Dendritic cell treated with granulocyte-macrophage colony-stimulating factor and Interleukin-4, amounts not matched to agents 40 ng/mL and 50 ng/mL, for 4 days (primary cell): Measurements from ENCODE around the gene RCOR1.
"Not testable (repeated sequence)": the region's sequence is repeated elsewhere in the genome, so short reads cannot be mapped to it uniquely, and the experiment has no call there.

Experiments
- H3K27ac Mint-ChIP-seq: one replicate; pipeline ENCODE4 v1.8.0; 2022; ENCODE audit warnings: mild to moderate bottlenecking, mixed read lengths
- H3K27me3 Mint-ChIP-seq: one replicate; pipeline ENCODE4 v1.8.0; 2022; ENCODE audit warnings: mild to moderate bottlenecking, mixed read lengths
- H3K36me3 Mint-ChIP-seq: one replicate; pipeline ENCODE4 v1.8.0; 2022; ENCODE audit warnings: low read depth, mixed read lengths
- H3K4me1 Mint-ChIP-seq: one replicate; pipeline ENCODE4 v1.8.0; 2022; ENCODE audit warnings: low read depth, mixed read lengths
- H3K4me3 Mint-ChIP-seq: one replicate; pipeline ENCODE4 v1.8.0; 2022; ENCODE audit warnings: mild to moderate bottlenecking, moderate library complexity, mixed read lengths
- H3K9me3 Mint-ChIP-seq: one replicate; pipeline ENCODE4 v1.8.0; 2022; ENCODE audit warnings: mixed read lengths
- intact Hi-C: fragments of 100-400 bp; cut with micrococcal nuclease; formaldehyde crosslinking; loops from one replicate; pipeline ENCODE4 v1.15.0; 2022

RCOR1 gene

DNA sequence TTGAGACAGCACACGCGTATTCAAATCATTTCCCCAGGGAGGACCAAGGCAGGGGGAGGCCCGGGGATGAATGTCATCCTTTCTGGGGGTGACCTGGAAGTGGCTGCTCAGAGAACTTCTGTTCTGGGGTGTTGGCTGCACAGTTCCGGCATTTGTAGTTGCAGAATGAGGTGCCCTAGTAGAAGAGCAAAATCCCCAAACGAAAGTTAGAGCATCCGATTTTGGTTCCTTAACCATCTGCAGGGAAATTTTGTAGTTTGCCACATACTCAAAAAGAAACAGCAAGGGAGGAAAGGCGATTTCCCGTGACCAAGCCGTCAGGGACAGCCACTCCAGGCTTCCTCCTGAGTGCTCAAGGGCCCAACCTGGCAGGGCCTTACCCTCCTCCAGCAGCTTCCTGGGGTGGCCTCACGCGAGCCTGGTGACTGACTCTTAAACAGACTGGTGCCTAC lies 171.8 kb downstream of the RCOR1 start:
- no peaks in the 10 kb centered on the region for H3K9me3 Mint-ChIP-seq
- H3K36me3 Mint-ChIP-seq, result no peaks in the 10 kb centered on the region
- intact Hi-C loops, result no loop called here
- no peak overlapping the region for H3K4me3 Mint-ChIP-seq
- no peak overlapping the region for H3K27ac Mint-ChIP-seq
- peaks cover 35% of the 10 kb centered on the region for H3K4me1 Mint-ChIP-seq
- peaks cover 13% of the 10 kb centered on the region for H3K27me3 Mint-ChIP-seq

DNA sequence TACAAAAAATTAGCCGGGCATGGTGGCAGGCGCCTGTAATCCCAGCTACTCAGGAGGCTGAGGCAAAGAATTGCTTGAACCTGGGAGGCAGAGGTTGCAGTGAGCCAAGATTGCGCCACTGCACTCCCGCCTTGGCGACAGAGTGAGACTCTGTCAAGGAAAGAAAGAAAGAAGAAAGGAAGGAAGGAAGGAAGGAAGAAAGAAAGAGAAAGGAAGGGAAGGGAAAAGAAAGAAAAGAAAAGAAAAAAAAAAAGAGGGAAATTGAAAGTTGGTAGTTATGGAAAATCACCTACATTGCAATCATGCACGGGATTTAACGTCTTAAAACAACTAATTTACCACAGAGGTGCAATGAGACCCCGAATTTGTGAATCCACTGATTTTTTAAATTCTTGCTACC lies 173.3 kb downstream of the RCOR1 start:
- H3K4me3 Mint-ChIP-seq, intact Hi-C loops, H3K27ac Mint-ChIP-seq, H3K36me3 Mint-ChIP-seq, H3K9me3 Mint-ChIP-seq, H3K27me3 Mint-ChIP-seq: not testable (repeated sequence)
- peaks cover 40% of the 10 kb centered on the region for H3K4me1 Mint-ChIP-seq

DNA sequence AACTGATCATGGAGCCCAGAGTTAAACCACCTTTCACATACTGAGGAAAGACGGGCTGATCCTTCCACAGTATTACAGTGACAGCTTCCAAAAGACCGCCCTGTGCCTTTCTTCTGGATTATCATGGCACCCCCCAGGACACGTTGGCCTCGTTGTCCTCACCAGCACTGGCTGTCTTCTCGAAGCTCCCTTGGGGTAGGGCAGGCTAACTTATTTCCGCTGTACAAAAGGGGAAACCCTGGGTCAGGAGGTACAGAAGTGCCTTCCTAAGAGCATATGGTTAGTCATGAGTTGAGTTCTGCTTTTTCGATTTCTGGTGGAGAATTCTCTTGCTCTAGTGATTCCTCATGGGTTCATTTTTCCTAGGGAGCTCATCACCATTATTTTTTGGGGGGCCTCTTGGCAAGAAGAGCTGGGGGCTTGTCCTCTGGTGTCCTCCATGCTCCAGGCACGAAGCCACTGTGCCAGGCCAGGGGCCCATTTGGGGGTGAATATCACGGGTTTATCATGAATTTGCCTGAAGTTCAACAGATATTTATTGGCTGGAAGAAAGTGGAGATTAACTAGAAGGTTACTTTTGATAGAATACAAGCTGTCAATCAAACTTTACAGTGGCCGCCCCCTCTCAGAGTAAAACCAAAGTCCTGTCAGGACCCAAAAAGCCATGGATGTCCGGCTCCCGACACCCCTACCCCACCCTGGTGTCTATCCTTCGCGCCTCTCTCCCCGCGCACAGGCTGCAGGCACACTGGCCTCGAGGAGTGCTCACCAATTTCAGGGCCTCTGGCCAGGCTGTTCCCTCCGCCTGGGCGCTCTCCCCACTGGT lies 176.0 kb downstream of the RCOR1 start:
- H3K4me3 Mint-ChIP-seq, result no peak overlapping the region

DNA sequence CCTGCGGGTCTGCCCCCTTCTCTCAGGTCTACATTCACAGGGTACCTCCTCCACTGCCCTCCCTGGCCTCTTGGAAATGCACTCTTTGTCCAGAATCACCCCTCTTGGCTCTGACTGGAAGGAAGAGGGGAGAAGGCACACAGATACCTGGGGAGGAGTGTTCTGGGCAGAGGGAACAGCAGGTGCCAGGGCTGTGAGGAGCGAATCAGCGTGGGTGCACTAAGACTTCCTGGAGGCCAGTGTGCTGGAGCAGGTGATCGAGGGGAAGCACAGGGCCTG lies 176.5 kb downstream of the RCOR1 start:
- Mint-ChIP-seq H3K4me1 (peaks cover 47% of the 10 kb centered on the region), H3K27me3 (peaks cover 3% of the 10 kb centered on the region), H3K9me3 (no peaks in the 10 kb centered on the region), H3K27ac (peak overlapping the region; percentile 95), H3K36me3 (no peaks in the 10 kb centered on the region), H3K4me3 (no peak overlapping the region)
- intact Hi-C loops, result no loop called here

More for the DNA sequence above, 176.0 kb downstream of the RCOR1 start:
- Mint-ChIP-seq H3K27ac (peak overlapping the region; percentile 95), H3K9me3 (no peaks in the 10 kb centered on the region), H3K27me3 (peaks cover 3% of the 10 kb centered on the region), H3K36me3 (no peaks in the 10 kb centered on the region), H3K4me1 (peaks cover 48% of the 10 kb centered on the region)
- intact Hi-C loops, result no loop called here

DNA sequence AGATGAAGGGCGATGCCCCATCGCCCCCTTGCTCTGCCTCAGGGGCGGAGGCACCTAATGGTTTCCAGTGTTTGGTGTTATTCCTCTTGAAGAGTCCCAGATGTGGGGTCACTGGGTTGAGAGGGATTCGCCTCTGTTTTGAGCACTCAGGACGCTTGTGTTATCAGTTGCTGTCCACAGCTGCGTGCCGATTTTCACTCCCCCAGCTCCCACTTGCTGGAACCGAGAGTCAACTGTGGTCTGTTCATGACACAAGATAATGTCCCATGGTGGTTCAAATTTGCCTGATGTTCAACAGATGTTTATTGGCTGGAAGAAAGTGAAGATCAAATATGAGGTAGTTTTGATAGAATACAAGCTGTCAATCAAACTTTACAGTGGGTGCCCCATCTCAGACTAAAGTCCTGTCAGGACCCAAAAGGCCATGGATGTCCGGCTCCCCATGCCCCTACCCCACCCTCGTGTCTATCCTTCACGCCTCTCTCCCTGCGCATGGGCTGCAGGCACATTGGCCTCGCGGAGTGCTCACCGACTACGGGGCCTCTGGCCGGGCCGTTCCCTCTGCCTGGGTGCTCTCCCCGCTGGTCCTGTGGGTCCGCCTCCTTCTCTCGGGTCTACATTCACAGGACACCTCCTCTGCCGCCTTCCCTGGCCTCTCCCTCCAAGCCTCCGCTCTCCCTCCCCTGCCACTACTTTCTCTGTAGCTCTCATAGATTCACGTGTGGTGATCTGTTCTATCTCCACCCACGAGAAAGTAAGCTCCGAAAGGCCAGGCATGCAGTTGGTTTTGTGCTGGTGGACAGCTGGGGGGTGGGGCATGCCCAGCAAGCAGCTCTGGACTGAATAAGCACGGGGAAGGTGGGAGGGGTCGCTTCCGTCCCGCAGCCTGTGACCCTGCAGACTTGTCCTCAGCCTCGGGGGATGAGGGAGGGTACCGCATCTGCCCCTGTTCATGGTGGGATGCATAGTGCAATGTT lies 178.0 kb downstream of the RCOR1 start:
- Mint-ChIP-seq H3K27ac (peak overlapping the region; percentile 95), H3K9me3 (no peaks in the 10 kb centered on the region), H3K4me1 (peaks cover 54% of the 10 kb centered on the region), H3K27me3 (peaks cover 3% of the 10 kb centered on the region), H3K36me3 (no peaks in the 10 kb centered on the region), H3K4me3 (no peak overlapping the region)
- intact Hi-C loops, result no loop called here

DNA sequence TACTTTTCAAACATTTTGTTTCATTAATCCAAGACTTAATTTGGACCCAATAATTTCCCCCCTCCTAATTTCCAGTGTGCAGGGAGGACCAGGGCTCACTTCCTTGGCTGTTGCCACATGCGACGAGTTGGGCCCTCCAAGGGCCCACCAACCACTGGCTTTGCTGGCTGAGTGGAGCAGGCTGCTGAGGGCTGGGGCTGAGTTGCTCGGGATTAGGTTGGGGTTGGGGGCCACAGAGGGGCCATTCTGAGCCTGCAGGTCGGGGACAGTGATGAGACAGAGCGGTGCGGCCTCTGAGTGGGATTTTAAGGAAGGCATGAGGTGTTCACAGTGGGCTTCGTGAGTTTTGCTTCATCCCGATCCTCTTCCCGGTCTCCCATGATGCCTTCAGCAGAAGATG lies 178.7 kb downstream of the RCOR1 start:
- H3K4me3 Mint-ChIP-seq, result no peak overlapping the region
- peak overlapping the region; percentile 66 for H3K27ac Mint-ChIP-seq
- H3K9me3 Mint-ChIP-seq, result no peaks in the 10 kb centered on the region
- no peaks in the 10 kb centered on the region for H3K36me3 Mint-ChIP-seq
- peaks cover 2% of the 10 kb centered on the region for H3K27me3 Mint-ChIP-seq
- H3K4me1 Mint-ChIP-seq, result peaks cover 62% of the 10 kb centered on the region
- intact Hi-C loops, result no loop called here

DNA sequence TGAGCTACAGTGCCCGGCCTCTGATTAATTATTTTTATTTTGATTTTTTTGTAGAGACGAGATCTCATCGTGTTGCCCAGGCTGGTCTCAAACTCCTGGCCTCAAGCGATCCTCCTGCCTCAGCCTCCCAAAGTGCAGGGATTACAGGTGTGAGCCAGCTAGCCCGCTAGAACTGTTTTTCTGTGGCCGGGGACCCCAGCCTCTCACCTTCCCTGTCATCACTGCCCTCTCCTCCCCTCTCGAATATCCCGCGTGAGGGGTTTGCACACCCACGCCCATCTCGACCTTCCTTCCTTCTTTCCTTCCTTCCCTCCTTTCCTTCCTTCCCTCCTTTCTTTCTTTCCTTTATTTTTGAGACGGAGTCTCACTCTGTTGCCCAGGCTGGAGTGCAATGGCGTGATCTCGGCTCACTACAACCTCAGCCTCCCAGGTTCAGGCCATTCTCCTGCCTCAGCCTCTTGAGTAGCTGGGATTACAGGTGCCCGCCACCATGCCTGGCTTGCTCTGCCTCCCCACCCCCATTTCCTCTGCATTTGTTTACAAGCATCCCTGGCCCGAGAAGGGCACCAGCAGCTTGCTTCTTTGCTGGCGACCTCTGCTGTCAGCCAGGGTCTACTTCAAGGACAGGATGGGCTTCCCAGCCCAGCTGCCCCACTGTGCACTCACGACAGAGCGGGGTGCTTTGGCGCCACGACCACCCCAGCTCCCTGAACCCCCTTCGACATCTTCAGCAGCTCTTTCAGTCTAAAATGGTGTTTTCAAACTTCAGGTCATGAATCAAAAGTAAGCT lies 180.5 kb downstream of the RCOR1 start:
- Mint-ChIP-seq H3K36me3 (no peaks in the 10 kb centered on the region), H3K9me3 (no peaks in the 10 kb centered on the region), H3K27ac (peak overlapping the region; percentile 69), H3K4me3 (no peak overlapping the region), H3K4me1 (peaks cover 57% of the 10 kb centered on the region), H3K27me3 (peaks cover 2% of the 10 kb centered on the region)
- intact Hi-C loops, result no loop called here

DNA sequence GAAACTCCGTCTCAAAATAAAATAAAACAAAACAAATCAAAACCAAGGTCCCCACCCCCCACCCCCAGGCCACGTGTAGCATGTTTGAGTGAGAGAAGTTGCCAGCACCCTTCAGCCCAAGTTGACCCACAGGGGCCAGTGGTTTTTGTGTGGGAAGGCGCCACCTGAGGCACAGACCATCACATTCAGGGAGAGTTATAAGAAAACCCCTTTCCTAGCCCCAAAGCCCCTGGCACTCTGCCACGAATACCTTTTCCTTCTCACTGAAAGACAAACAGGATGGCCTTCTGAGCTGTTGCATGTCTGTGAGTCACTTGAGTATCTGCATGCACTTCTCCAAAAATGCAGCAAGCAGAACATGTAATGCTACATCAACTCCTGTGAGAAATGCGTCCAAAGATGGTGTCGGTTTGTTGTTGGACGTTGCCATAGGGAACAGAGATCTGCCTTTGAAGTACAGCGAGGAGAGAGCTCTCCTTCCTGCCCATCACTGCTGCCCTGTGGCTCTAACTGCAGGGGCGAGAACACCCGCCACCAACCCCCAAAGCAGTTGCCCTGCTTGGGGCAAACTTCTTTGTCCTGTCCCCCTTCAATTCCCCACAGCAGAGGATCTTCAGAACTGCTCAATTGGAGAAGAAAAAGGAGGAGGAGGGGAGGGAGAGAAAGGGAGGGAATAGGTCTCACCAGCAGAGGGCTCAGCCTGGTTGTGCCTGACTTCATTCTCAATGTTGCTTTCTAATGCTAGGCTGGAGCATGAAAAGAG lies 182.1 kb downstream of the RCOR1 start:
- Mint-ChIP-seq H3K36me3 (peaks cover 12% of the 10 kb centered on the region), H3K4me3 (peak overlapping the region; percentile 40), H3K9me3 (no peaks in the 10 kb centered on the region), H3K27me3 (peaks cover 2% of the 10 kb centered on the region), H3K4me1 (peaks cover 55% of the 10 kb centered on the region), H3K27ac (peak overlapping the region; percentile 92)
- intact Hi-C loops, result loop anchor here (5.0 kb wide), 1 partner anchor 182 kb away; the partner anchor contains the start of gene RCOR1

DNA sequence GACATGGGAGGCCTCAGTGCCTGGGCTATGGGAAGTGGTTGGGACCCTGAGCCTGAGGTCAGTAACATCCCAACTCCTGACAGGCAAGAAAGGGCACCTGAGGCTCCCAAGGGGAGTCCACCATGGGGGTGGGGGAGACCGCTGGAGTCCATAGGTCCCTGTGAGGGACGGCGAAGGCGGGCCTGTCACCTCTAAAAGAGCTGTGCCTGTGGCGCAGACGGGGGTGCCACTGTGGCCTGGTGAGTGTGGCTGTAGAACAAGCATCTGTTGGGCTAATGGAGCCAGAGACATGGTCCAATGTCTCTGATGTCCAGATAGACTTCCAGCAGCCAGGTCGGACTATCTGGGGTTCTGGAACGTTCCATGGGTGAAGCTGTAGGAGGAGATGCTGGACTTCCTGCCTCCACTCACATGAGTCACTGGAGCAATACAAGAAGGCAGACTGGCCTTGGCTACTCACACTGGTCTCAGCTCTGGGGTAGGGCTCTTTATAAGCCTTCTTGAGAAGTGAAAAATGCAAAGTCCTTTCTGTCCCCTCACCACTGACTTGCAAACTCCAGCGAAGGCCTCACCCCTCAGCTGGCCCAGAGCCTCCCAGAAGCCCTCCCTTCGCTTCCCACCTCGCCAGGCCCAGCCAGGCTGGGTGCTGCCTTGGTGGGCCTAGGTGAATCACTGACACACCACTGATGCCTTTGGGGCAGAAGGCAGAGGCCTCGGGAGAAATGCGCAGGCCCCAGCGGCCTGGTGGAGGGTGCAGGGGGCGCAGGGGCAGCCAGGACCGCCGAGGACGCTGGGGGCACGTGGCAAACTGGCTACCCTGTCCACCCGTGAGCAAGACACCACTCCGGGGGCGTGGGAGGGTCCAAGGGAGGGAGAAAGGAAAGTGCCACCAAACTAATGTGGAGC lies 183.7 kb downstream of the RCOR1 start:
- intact Hi-C loops, result loop anchor here (5.0 kb wide), 1 partner anchor 184 kb away; the partner anchor contains the start of gene RCOR1
- H3K9me3 Mint-ChIP-seq, result no peaks in the 10 kb centered on the region
- peaks cover 27% of the 10 kb centered on the region for H3K36me3 Mint-ChIP-seq
- H3K4me3 Mint-ChIP-seq, result peak overlapping the region; percentile 75
- peaks cover 69% of the 10 kb centered on the region for H3K4me1 Mint-ChIP-seq
- peaks cover 2% of the 10 kb centered on the region for H3K27me3 Mint-ChIP-seq
- peak overlapping the region; percentile 92 for H3K27ac Mint-ChIP-seq

DNA sequence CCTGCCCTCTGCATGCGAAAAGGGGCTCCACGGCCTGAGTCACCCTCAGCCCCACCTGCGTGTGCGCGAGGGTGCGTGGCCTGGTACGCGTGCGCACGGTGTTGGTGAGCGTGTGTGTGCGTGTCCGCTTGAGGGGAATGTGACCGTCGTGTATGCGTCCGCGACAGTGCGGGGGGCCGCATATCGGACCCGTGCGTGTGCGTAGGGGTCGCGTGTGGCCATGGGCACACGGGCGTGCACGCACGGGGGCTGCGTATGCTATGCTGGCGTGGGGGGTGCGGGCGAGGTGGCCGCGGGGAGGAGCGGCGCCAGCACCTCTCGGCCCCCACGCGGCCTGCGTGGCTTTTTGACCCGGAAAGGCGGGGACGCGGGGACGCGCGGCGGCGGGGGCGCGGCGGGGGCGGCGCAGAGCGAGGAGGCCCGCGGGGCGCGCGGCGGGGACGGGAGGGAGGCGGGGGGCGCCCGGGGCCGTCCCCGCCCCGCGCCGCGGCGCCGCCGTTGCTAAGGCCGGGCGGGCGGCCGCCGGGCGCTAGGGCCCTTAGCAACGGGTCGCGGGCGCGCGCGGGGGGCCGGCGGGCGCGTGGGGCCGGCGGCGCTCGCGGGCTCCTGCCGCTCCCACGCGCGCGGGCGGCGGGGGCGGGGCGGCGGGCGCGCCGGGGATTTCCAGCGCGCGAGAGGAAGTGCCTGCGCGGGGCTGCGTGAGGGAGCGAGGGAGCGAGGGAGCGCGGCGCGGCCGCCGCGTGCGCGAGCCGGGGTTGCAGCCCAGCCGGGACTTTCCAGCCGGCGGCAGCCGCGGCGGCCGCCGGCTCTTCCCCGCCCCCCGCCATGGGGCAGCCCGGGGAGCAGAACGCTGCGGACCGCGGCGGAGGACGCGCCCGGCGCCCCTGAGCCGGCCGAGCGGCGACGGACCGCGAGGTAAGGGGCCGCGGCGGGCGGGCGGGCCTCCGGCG lies 184.6 kb downstream of the RCOR1 start, which contains the start of gene TRAF3:
TSS of gene TRAF3 (plus strand) at position 689 of the 950 bp plus-strand sequence. CDS start 92,753 bp downstream, outside the sequence.
- intact Hi-C loops, result loop anchor here (5.0 kb wide), 1 partner anchor 185 kb away; the partner anchor contains the start of gene RCOR1
- H3K4me1 Mint-ChIP-seq, result peaks cover 72% of the 10 kb centered on the region
- no peaks in the 10 kb centered on the region for H3K9me3 Mint-ChIP-seq
- H3K27me3 Mint-ChIP-seq, result peaks cover 2% of the 10 kb centered on the region
- H3K36me3 Mint-ChIP-seq, result peaks cover 32% of the 10 kb centered on the region
- H3K27ac Mint-ChIP-seq, result peak within 1 kb of the TSS; percentile 92
- peak within 1 kb of the TSS; percentile 91 for H3K4me3 Mint-ChIP-seq

DNA sequence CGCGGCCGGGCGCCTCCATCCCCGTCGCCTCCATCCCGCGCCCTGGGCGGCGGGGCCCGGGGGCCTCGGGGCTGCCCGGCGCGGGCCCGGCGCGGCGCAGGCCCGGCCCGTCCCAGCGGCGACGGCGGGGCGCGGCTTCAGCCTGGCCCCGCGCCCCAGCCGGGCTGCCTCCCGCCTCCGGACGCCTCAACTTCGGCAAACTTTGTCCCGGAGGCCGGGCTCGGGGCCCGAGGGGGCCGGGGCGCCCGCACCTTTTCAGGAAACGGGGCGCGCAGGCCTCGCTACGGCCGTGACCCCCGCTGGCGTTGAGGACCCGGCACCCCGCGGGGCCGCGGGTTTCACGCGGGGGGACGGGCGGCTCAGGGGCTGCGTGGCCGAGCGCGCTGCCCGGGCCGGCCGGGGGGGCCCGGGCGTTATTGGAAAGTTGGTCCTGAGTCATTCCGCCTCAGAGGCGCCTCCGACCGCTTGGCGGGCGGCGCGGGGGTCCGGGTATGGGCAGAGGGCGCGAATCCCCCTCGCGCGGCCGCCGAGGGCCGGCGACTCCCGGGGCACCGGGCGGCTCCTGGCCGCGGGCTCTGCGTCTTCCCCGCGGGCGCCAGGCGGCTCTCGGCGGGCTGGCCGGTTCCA lies 185.4 kb downstream of the RCOR1 start:
- intact Hi-C loops, result loop anchor here (5.0 kb wide), 1 partner anchor 186 kb away; the partner anchor contains the start of gene RCOR1
- Mint-ChIP-seq H3K4me1 (peaks cover 75% of the 10 kb centered on the region), H3K27ac (peak overlapping the region; percentile 85), H3K4me3 (peak overlapping the region; percentile 91), H3K27me3 (peaks cover 2% of the 10 kb centered on the region), H3K9me3 (no peaks in the 10 kb centered on the region), H3K36me3 (peaks cover 32% of the 10 kb centered on the region)
